ENCODE results near the gene SORCS2.

SORCS2 gene

GRCh38 chr4:7167706-7168105 lies 24.6 kb upstream of the SORCS2 start:
- TF ChIP-seq TAF1 (IDR thresholded peaks at IDR 0.05; ENCODE audit: low read depth) (no peak), YY1 (IDR thresholded peaks at IDR 0.05; ENCODE audit: low read depth) (no peak), NFIC (IDR thresholded peaks at IDR 0.05) (no peak), USF1 (IDR thresholded peaks at IDR 0.05) (no peak), RAD21 (IDR thresholded peaks at IDR 0.05; ENCODE audit: low read depth) (no peak), FOXM1 (IDR thresholded peaks at IDR 0.05; ENCODE audit: borderline replicate concordance, low read depth) (no peak)
- TF ChIP-seq, protein P1, sequence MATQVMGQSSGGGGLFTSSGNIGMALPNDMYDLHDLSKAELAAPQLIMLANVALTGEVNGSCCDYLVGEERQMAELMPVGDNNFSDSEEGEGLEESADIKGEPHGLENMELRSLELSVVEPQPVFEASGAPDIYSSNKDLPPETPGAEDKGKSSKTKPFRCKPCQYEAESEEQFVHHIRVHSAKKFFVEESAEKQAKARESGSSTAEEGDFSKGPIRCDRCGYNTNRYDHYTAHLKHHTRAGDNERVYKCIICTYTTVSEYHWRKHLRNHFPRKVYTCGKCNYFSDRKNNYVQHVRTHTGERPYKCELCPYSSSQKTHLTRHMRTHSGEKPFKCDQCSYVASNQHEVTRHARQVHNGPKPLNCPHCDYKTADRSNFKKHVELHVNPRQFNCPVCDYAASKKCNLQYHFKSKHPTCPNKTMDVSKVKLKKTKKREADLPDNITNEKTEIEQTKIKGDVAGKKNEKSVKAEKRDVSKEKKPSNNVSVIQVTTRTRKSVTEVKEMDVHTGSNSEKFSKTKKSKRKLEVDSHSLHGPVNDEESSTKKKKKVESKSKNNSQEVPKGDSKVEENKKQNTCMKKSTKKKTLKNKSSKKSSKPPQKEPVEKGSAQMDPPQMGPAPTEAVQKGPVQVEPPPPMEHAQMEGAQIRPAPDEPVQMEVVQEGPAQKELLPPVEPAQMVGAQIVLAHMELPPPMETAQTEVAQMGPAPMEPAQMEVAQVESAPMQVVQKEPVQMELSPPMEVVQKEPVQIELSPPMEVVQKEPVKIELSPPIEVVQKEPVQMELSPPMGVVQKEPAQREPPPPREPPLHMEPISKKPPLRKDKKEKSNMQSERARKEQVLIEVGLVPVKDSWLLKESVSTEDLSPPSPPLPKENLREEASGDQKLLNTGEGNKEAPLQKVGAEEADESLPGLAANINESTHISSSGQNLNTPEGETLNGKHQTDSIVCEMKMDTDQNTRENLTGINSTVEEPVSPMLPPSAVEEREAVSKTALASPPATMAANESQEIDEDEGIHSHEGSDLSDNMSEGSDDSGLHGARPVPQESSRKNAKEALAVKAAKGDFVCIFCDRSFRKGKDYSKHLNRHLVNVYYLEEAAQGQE (IDR thresholded peaks at IDR 0.05; ENCODE audit: low read depth), result no peak

DNA sequence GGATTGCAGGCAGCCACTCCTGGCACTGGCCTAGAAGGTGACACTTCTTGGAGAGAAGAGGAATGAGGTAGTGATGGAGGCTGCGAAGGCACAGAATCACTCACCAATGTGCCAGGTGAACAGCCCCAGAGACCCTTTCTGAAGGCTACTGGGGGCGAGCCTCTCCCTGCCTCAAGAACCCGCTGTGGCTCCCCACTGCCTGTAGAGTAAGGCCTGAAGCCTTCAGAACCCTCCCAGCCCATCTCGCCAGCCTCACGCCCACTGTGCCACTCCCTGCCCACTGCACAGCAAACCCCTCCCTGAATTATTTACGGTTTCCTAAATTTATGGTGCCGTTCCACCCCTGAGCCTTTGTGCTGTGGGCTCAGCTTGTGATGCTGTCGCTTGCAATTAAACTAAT lies 24.2 kb upstream of the SORCS2 start:
- TF ChIP-seq CREB1 (IDR thresholded peaks at IDR 0.05; ENCODE audit: low read depth), result no peak

DNA sequence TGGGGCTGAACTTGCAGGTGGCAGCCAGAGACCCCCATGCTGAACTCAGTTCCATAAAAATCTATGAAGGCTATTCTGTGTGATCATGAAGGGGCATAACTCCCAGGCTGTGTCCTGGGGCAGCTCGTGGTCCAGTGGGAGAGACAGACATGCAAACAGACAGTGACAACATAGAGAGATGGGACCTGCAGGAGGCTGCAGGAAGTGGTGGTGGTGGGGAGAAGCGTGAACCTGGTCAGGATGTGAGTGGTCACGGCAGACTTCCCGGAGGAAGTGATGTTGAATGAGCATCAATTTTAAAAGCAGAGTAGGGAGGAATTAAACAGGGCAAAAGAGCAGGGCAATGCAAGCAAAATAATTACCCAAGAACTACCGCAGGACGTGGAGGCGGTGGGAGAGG lies 23.2 kb upstream of the SORCS2 start:
- no peak for TF ChIP-seq ZBTB7A (IDR thresholded peaks at IDR 0.05; ENCODE audit: low read depth)

- TF ChIP-seq, protein P1 (IDR thresholded peaks at IDR 0.05; ENCODE audit: low read depth), result no peak
- TF ChIP-seq YY1 (IDR thresholded peaks at IDR 0.05; ENCODE audit: low read depth), result no peak
- no peak for TF ChIP-seq ZBTB7A (IDR thresholded peaks at IDR 0.05; ENCODE audit: low read depth)
- TF ChIP-seq NFIC (IDR thresholded peaks at IDR 0.05), result no peak
- no peak for TF ChIP-seq EGR1 (IDR thresholded peaks at IDR 0.05)
- no peak for TF ChIP-seq FOXM1 (IDR thresholded peaks at IDR 0.05; ENCODE audit: borderline replicate concordance, low read depth)
- TF ChIP-seq USF1 (IDR thresholded peaks at IDR 0.05), result no peak
- no peak for TF ChIP-seq CEBPB (IDR thresholded peaks at IDR 0.05)
- no peak for TF ChIP-seq EP300 (IDR thresholded peaks at IDR 0.05; ENCODE audit: borderline replicate concordance)
- TF ChIP-seq TEAD4 (IDR thresholded peaks at IDR 0.05), result no peak
- TF ChIP-seq MAX (IDR thresholded peaks at IDR 0.05), result no peak
- no peak for TF ChIP-seq CREB1 (IDR thresholded peaks at IDR 0.05; ENCODE audit: low read depth)
- no peak for TF ChIP-seq RAD21 (IDR thresholded peaks at IDR 0.05; ENCODE audit: low read depth)
- no peak for TF ChIP-seq TAF1 (IDR thresholded peaks at IDR 0.05; ENCODE audit: low read depth)
- TF ChIP-seq TCF12 (IDR thresholded peaks at IDR 0.05; ENCODE audit: low read depth), result no peak
These were observed 22.3 kb upstream of the SORCS2 start for GRCh38 chr4:7170012-7170411.

GRCh38 chr4:7171191-7171900 lies 21.0 kb upstream of the SORCS2 start:
- TF ChIP-seq, protein P1 (IDR thresholded peaks at IDR 0.05; ENCODE audit: low read depth), result no peak
- no peak for TF ChIP-seq CREB1 (IDR thresholded peaks at IDR 0.05; ENCODE audit: low read depth)
- no peak for TF ChIP-seq TEAD4 (IDR thresholded peaks at IDR 0.05)
- no peak for TF ChIP-seq ZBTB7A (IDR thresholded peaks at IDR 0.05; ENCODE audit: low read depth)
- no peak for TF ChIP-seq CEBPB (IDR thresholded peaks at IDR 0.05)
- no peak for TF ChIP-seq MAX (IDR thresholded peaks at IDR 0.05)
- TF ChIP-seq EP300 (IDR thresholded peaks at IDR 0.05; ENCODE audit: borderline replicate concordance), result no peak
- TF ChIP-seq NFIC (IDR thresholded peaks at IDR 0.05), result no peak
- TF ChIP-seq USF1 (IDR thresholded peaks at IDR 0.05), result no peak
- TF ChIP-seq EGR1 (IDR thresholded peaks at IDR 0.05), result no peak
- TF ChIP-seq TAF1 (IDR thresholded peaks at IDR 0.05; ENCODE audit: low read depth), result no peak
- no peak for TF ChIP-seq YY1 (IDR thresholded peaks at IDR 0.05; ENCODE audit: low read depth)
- TF ChIP-seq FOXM1 (IDR thresholded peaks at IDR 0.05; ENCODE audit: borderline replicate concordance, low read depth), result no peak

Data from Ishikawa (cell line).